HG03460 (cell line): ENCODE results near the gene FTO.

Experiments
- ATAC-seq: cut with Tn5 transposase; IDR thresholded peaks from one replicate; pipeline ENCODE4 v1.9.1; 2021; ENCODE audit not compliant: unreplicated experiment

FTO gene

GRCh38 chr16:54197758-54198157 is 493.8 kb downstream of the FTO start:
- ATAC-seq, result no peak

GRCh38 chr16:54199487-54200160 is 495.7 kb downstream of the FTO start:
- no peak for ATAC-seq

- no peak for ATAC-seq
Observed at GRCh38 chr16:54200161-54200534, 496.2 kb downstream of the FTO start.

GRCh38 chr16:54200720-54201119 is 496.8 kb downstream of the FTO start:
- ATAC-seq, result no peak

GRCh38 chr16:54201200-54201599 is 497.2 kb downstream of the FTO start:
- ATAC-seq, result no peak
